Esophagus (tissue), 2 donors: ENCODE data around the gene DCLK2. TPM values are rescaled to one million over a fixed set of nuclear protein-coding genes. Genes with fewer than 3 reads are reported as not detected.
"Not testable (repeated sequence)": the region's sequence is repeated elsewhere in the genome, so short reads cannot be mapped to it uniquely, and the experiment has no call there.

Experiments
- H3K27ac ChIP-seq, 2 donors: one replicate each; pipeline ENCODE4 v1.5.1; 2013; ENCODE audit warnings: low read depth in 2 of 2, mild to moderate bottlenecking in 2 of 2, inconsistent platforms in 1 of 2, low read length in 1 of 2, moderate library complexity in 1 of 2
- H3K27me3 ChIP-seq, 2 donors: one replicate each; pipeline ENCODE4 v1.6.1; 2013; ENCODE audit warnings: low read length in 2 of 2, control low read depth in 1 of 2, mild to moderate bottlenecking in 1 of 2; ENCODE audit not compliant: insufficient read depth in 2 of 2, control insufficient read depth in 1 of 2
- H3K36me3 ChIP-seq, 2 donors: one replicate each; pipeline ENCODE4 v1.6.1; 2013; ENCODE audit warnings: low read length in 1 of 2; ENCODE audit not compliant: control insufficient read depth in 2 of 2, insufficient read depth in 2 of 2
- H3K4me1 ChIP-seq, 2 donors: one replicate each; pipeline ENCODE4 v1.6.1; 2013; ENCODE audit warnings: low read length in 1 of 2; ENCODE audit not compliant: control insufficient read depth in 2 of 2, insufficient read depth in 2 of 2
- H3K4me3 ChIP-seq, 2 donors: one replicate each; pipeline ENCODE4 v1.5.1; 2013; ENCODE audit warnings: low read length in 2 of 2, mild to moderate bottlenecking in 2 of 2, low read depth in 1 of 2, moderate library complexity in 1 of 2
- H3K9me3 ChIP-seq, 2 donors: one replicate each; pipeline ENCODE4 v1.6.1; 2013; ENCODE audit warnings: mild to moderate bottlenecking in 2 of 2, low read depth in 1 of 2, low read length in 1 of 2, moderate library complexity in 1 of 2; ENCODE audit not compliant: control insufficient read depth in 2 of 2, insufficient read depth in 1 of 2
- WGBS, 2 donors: extraction: QIAGEN DNeasy Blood & Tissue Kit; methylation state at CpG; one replicate each; pipeline ENCODE4 v1.1.7; 2013; 5-methylcytosine and 5-hydroxymethylcytosine counted together
- polyA plus RNA-seq, 2 donors: library from polyadenylated mRNA; stranded (reverse); fragments of 200-250 nt; gene quantifications; one replicate each; pipeline ENCODE4 v1.2.3, GENCODE V29; 2013
- donor health status: healthy with polysubstance abuse.
- donor health status: Bipolar disorder and iron deficiency.

Gene DCLK2
- polyA plus RNA-seq, 2 donors, result 0.74 to 0.75 TPM

GRCh38 chr4:150173982-150174398, 95.7 kb downstream of the DCLK2 start:
- H3K27ac ChIP-seq, result no peak overlapping the region
- WGBS, 2 donors, result 64 to 65% methylated on average over 5 of the region's 5 CpGs
- no peaks in the 10 kb centered on the region for H3K9me3 ChIP-seq
- no peak overlapping the region for H3K4me3 ChIP-seq
- peaks cover 0 to 2% of the 10 kb centered on the region in 2 donors for H3K4me1 ChIP-seq
- no peaks in the 10 kb centered on the region for H3K27me3 ChIP-seq
- H3K36me3 ChIP-seq, result no peaks in the 10 kb centered on the region

DNA sequence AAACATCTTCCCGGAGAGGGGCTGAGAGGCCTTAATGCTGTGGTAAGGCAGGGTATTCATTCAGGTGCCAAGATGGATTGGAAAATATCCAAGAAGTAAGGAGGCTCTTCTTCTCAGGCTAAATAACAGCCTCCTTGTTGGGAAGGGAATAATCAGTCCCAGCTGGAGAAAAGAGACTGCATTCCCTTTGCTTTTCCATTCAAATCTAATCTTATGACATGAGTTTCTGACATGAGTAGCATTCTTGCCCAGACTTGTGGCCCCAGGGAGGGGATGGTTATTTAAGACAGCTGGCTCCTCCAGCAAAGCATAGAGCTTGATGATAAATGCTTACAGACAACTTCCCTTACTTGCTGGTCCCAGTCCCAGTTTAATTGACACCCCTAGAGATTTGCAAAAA, 98.3 kb downstream of the DCLK2 start:
- Histone ChIP-seq H3K27ac (no peak overlapping the region), H3K4me3 (no peak overlapping the region), H3K4me1 (peaks cover 0 to 2% of the 10 kb centered on the region in 2 donors), H3K9me3 (no peaks in the 10 kb centered on the region), H3K27me3 (no peaks in the 10 kb centered on the region), H3K36me3 (no peaks in the 10 kb centered on the region)
- WGBS, 2 donors, result 18 to 45% methylated on average over 1 of the region's 1 CpG

DNA sequence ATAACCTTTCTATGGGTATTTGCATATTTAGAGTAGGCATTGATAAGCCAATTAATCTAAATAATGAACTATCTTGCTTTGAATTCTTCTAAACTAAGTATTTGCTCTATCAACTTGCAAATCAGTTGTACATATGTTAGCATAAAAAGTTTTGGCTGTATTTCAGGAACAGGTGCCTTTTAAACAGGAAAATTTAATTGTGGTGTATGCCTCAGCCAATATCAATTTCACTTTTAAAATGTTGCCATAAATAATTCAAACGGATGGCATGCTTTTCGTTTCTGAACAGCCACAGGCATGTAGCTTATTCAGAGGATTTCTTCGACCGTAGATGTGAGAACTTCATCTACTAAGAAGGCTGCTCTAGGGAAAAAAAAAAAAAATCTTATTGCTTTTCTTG, 99.9 kb downstream of the DCLK2 start:
- H3K4me3 ChIP-seq, result no peak overlapping the region
- peaks cover 0 to 2% of the 10 kb centered on the region in 2 donors for H3K4me1 ChIP-seq
- no peaks in the 10 kb centered on the region for H3K9me3 ChIP-seq
- 23 to 40% methylated on average over 4 of the region's 4 CpGs for WGBS, 2 donors
- no peaks in the 10 kb centered on the region for H3K36me3 ChIP-seq
- no peaks in the 10 kb centered on the region for H3K27me3 ChIP-seq
- H3K27ac ChIP-seq, result no peak overlapping the region

DNA sequence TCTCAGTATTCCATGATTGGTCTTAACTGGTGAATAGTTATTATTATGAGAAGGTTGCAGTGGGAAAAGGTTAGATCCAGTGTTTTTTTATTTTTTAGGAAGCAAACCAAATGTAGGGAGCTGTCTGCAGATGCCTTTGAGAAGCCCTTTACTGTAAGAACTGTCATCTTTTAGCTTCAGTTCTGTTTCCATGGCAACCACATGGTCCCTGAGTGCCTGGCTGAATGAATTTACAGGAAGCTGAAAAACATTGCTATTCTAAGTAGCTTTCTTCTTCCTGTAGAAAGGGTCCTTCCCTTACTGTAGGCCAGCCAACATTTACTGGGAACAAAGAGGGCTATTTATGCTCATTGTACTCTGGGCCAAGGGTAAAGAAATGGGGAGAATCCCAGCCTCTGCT, 103.3 kb downstream of the DCLK2 start:
- no peaks in the 10 kb centered on the region for H3K36me3 ChIP-seq
- H3K4me3 ChIP-seq, result no peak overlapping the region
- no peaks in the 10 kb centered on the region for H3K4me1 ChIP-seq
- H3K27me3 ChIP-seq, result no peaks in the 10 kb centered on the region
- no peak overlapping the region for H3K27ac ChIP-seq
- no peaks in the 10 kb centered on the region for H3K9me3 ChIP-seq

GRCh38 chr4:150182794-150183193, 104.5 kb downstream of the DCLK2 start:
- WGBS, 2 donors, result 91 to 92% methylated on average over 2 of the region's 2 CpGs
- no peaks in the 10 kb centered on the region for H3K9me3 ChIP-seq
- no peaks in the 10 kb centered on the region for H3K4me1 ChIP-seq
- H3K4me3 ChIP-seq, result no peak overlapping the region
- H3K27me3 ChIP-seq, result no peaks in the 10 kb centered on the region
- H3K36me3 ChIP-seq, result no peaks in the 10 kb centered on the region
- H3K27ac ChIP-seq, result no peak overlapping the region

GRCh38 chr4:150185033-150185432, 106.8 kb downstream of the DCLK2 start:
- H3K4me1 ChIP-seq, H3K27ac ChIP-seq, H3K4me3 ChIP-seq, H3K9me3 ChIP-seq, H3K27me3 ChIP-seq, H3K36me3 ChIP-seq: not testable (repeated sequence)
- WGBS, 2 donors, result 80 to 81% methylated on average over 4 of the region's 4 CpGs

DNA sequence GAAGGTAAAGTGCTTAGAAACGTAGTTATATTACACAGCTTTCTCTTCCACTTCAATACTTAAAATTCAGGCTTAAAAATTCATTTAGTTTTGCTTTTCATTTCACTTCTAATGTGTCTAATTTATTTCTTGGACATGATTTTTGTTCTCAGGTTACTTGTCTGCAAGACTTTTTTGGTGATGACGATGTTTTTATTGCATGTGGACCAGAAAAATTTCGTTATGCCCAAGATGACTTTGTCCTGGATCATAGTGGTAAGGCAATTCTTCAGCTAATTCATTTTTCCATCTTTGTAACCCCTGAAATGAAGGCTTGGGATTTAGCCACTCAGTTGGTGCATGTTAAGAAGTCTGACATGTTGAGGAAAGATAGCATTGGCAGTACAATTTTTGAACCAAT, 114.7 kb downstream of the DCLK2 start:
- Histone ChIP-seq H3K4me3 (no peak overlapping the region), H3K36me3 (no peaks in the 10 kb centered on the region), H3K27me3 (no peaks in the 10 kb centered on the region), H3K27ac (no peak overlapping the region), H3K4me1 (no peaks in the 10 kb centered on the region), H3K9me3 (no peaks in the 10 kb centered on the region)
- WGBS, 2 donors, result 77 to 78% methylated on average over 3 of the region's 3 CpGs

GRCh38 chr4:150197256-150197655, 119.0 kb downstream of the DCLK2 start:
- H3K27me3 ChIP-seq, result not testable (repeated sequence)
- 86 to 97% methylated on average over 4 of the region's 4 CpGs for WGBS, 2 donors

DNA sequence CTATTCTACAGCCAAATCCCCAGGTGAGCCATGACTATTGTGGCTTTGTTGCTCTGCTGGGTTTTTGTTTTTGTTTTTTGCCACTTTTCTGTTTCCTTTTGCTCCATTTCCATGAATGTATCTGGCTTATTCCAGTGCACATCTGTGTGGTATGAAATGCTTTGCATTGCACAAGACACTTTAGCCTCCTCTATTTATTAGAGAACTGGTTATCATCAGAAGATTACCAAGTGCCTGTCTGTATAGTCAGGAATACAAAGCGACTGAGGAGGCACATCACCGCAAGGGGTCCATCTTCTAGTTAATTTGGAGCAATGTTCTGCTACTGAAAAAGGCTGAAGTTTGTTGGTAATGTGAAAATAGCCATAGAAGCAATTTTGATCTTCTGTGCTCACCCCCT, 120.8 kb downstream of the DCLK2 start:
- Histone ChIP-seq H3K27ac (no peak overlapping the region), H3K9me3 (no peaks in the 10 kb centered on the region), H3K4me3 (no peak overlapping the region), H3K27me3 (no peaks in the 10 kb centered on the region), H3K4me1 (no peaks in the 10 kb centered on the region), H3K36me3 (no peaks in the 10 kb centered on the region)
- WGBS, 2 donors, result 95 to 98% methylated on average over 2 of the region's 2 CpGs

More at GRCh38 chr4:150197256-150197655, 119.0 kb downstream of the DCLK2 start:
- H3K27ac ChIP-seq, H3K4me3 ChIP-seq, H3K9me3 ChIP-seq, H3K4me1 ChIP-seq, H3K36me3 ChIP-seq: not testable (repeated sequence)

- Histone ChIP-seq H3K4me3 (no peak overlapping the region), H3K9me3 (no peaks in the 10 kb centered on the region), H3K27me3 (no peaks in the 10 kb centered on the region), H3K36me3 (no peaks in the 10 kb centered on the region), H3K4me1 (no peaks in the 10 kb centered on the region), H3K27ac (no peak overlapping the region)
- 57 to 70% methylated on average over 1 of the region's 1 CpG for WGBS, 2 donors
These were observed 126.8 kb downstream of the DCLK2 start for GRCh38 chr4:150205016-150205415.
